Measurements from ENCODE around the gene RAB40B. TPM values are rescaled to one million over a fixed set of nuclear protein-coding genes. Genes with fewer than 3 reads are reported as not detected.
A peak's percentile ranks its signal among the peaks of the same experiment; 100 is the strongest.

Gene RAB40B
- total and polyA plus RNA-seq, 4 experiments from 2014 or later: 2.6 to 5.8 (median 4.5) TPM

DNA sequence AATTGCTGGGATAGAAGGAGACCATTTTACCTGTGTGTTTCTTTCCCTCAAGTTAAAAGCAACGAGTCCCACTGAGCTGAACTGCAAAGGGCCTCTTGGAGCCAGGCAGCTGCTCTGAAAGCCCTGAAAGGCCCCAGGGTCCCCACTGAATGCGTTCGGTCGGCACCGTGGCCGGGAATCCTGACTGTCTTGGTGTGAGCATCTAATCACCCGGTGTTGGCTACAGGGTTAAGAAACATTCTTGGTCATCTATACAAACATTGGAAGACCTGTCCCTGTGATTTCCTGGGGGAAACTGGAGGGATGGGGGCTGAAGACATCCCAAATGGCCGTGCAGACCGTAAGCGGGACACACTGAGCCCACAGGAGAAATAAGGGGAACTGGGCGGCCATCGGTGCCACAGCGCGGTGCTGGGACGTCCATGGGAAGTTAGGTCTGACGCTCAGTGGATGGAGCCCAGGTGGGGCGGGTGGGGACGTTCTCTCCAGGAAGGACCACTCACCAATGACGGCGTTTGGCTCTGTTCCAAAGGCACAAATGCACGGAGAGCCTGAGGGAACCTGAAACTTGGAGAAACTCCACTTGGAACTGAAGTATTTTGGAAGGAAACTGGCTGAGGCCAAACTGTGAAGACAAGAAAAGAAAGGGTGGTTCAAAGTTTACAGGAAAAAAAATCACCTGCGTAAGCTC is 82.3 kb downstream of the RAB40B start:
- no peak overlapping the region for H3K4me3 Mint-ChIP-seq
- ChIA-PET POLR2A (ENCODE audit: partially characterized antibody) (no interaction called here), CTCF (ENCODE audit: partially characterized antibody) (no interaction called here)
- no peaks in the 10 kb centered on the region for H3K27me3 ChIP-seq (ENCODE audit: insufficient read depth, low read length)
- no peaks in the 10 kb centered on the region for H3K9me3 ChIP-seq (ENCODE audit: control insufficient read depth in 1 of 2, low read length in 2 of 2)
- intact Hi-C loops (cut with micrococcal nuclease): no loop called here
- peaks cover 0 to 2% (median 0%) of the 10 kb centered on the region in 8 donors for H3K9me3 Mint-ChIP-seq
- H3K27ac ChIP-seq (ENCODE audit: low read depth, low read length): no peak overlapping the region
- no peaks in the 10 kb centered on the region for H3K27me3 Mint-ChIP-seq
- peak overlapping the region in 1 of 7 donors; percentile 77 for H3K27ac Mint-ChIP-seq
- no peaks in the 10 kb centered on the region for H3K4me1 Mint-ChIP-seq
- peaks cover 51% of the 10 kb centered on the region for H3K36me3 ChIP-seq (ENCODE audit: insufficient read depth, low read length)
- no peak for DNase-seq
- H3K36me3 Mint-ChIP-seq: peaks cover 34 to 68% of the 10 kb centered on the region in 2 donors
- H3K4me3 ChIP-seq (ENCODE audit: low read length in 2 of 2): no peak overlapping the region
- H3K4me1 ChIP-seq (ENCODE audit: insufficient read depth, low read length): no peaks in the 10 kb centered on the region

DNA sequence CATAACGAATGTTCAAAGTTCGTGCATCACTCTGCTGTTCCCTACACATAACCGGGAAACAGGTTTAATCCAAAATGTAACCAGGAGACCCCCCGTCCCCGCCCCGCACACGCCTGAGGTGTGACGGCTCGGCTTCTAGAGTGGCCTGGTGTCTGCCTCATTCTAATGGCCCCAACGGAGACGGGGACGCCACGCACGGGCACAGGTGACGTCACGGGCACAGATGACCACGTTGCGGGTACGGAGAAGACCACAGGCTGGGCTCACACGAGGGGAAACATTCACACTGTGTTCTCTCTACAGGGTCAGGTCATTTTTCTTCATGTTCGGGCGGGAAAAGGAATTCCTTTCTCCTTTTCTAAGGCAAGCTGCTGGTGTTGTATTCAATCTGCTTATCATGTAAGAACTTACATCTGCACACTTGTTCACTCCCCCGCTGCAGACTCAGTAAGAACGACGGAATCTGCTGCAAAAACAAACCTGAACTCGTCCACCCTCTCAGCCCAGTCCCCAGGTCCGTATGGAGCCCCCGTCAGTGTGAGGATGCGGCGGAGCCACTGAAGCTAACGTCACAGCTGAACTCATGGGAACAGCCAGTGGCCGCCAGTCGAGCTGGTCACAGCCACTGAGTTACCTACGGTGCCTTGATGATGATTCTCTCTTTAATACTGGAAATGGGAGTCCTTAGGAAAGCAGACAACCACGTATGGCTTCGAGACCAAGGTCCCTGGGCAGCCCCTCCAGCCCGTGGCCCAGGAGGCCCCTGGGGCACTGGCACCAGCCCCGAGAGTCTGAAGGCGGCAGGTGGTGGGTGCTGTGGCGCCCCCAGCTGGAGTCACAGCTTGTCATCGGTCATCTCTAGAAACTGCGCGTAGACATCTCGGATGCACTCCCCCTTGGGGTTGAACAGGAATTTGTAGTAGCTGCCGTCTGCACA is 83.1 kb downstream of the RAB40B start:
- Mint-ChIP-seq H3K36me3 (peaks cover 29 to 62% of the 10 kb centered on the region in 2 donors), H3K4me1 (no peaks in the 10 kb centered on the region), H3K9me3 (peaks cover 0 to 2% (median 0%) of the 10 kb centered on the region in 8 donors), H3K27me3 (no peaks in the 10 kb centered on the region), H3K27ac (no peak overlapping the region), H3K4me3 (no peak overlapping the region)
- H3K27ac ChIP-seq (ENCODE audit: low read depth, low read length): no peak overlapping the region
- ChIA-PET CTCF (ENCODE audit: partially characterized antibody) (no interaction called here), POLR2A (ENCODE audit: partially characterized antibody) (no interaction called here)
- H3K36me3 ChIP-seq (ENCODE audit: insufficient read depth, low read length): peaks cover 45% of the 10 kb centered on the region
- H3K9me3 ChIP-seq (ENCODE audit: control insufficient read depth in 1 of 2, low read length in 2 of 2): no peaks in the 10 kb centered on the region
- no peak for DNase-seq
- H3K27me3 ChIP-seq (ENCODE audit: insufficient read depth, low read length): no peaks in the 10 kb centered on the region
- intact Hi-C loops (cut with micrococcal nuclease): no loop called here
- H3K4me1 ChIP-seq (ENCODE audit: insufficient read depth, low read length): no peaks in the 10 kb centered on the region
- no peak overlapping the region for H3K4me3 ChIP-seq (ENCODE audit: low read length in 2 of 2)

DNA sequence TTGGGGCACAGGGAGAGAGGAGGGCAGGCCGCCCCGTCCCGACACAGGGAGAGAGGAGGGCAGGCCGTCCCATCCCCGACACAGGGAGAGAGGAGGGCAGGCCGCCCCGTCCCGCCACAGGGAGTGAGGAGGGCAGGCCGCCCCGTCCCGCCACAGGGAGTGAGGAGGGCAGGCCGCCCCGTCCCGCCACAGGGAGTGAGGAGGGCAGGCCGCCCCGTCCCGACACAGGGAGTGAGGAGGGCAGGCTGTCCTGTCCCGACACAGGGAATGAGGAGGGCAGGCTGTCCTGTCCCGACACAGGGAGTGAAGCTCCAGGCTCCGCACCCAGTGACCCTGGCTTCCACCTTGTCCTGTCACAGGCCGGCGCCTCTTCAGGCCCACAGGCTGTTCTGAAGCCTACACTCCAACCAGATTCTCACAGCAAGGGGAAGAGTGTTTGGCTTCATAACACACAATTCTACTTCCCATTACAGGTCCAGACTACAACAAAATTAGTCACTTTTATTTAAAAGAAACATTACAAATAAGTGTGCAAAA is 84.3 kb downstream of the RAB40B start:
- no peak for DNase-seq
- ChIA-PET POLR2A (ENCODE audit: partially characterized antibody) (no interaction called here), CTCF (ENCODE audit: partially characterized antibody) (interaction anchor here (0.7 kb wide), 1 partner anchor 27 kb away, joined by 3 read pairs; no protein-coding TSS in a partner anchor)
- peaks cover 0 to 2% (median 0%) of the 10 kb centered on the region in 8 donors for H3K9me3 Mint-ChIP-seq
- Histone ChIP-seq H3K27me3 (ENCODE audit: insufficient read depth, low read length) (no peaks in the 10 kb centered on the region), H3K36me3 (ENCODE audit: insufficient read depth, low read length) (peaks cover 34% of the 10 kb centered on the region), H3K27ac (ENCODE audit: low read depth, low read length) (no peak overlapping the region), H3K4me3 (ENCODE audit: low read length in 2 of 2) (no peak overlapping the region), H3K9me3 (ENCODE audit: control insufficient read depth in 1 of 2, low read length in 2 of 2) (no peaks in the 10 kb centered on the region), H3K4me1 (ENCODE audit: insufficient read depth, low read length) (no peaks in the 10 kb centered on the region)
- peaks cover 35 to 60% of the 10 kb centered on the region in 2 donors for H3K36me3 Mint-ChIP-seq
- H3K27me3 Mint-ChIP-seq: no peaks in the 10 kb centered on the region
- H3K4me1 Mint-ChIP-seq: no peaks in the 10 kb centered on the region
- no peak overlapping the region for H3K27ac Mint-ChIP-seq
- no peak overlapping the region for H3K4me3 Mint-ChIP-seq
- intact Hi-C loops (cut with micrococcal nuclease): no loop called here

DNA sequence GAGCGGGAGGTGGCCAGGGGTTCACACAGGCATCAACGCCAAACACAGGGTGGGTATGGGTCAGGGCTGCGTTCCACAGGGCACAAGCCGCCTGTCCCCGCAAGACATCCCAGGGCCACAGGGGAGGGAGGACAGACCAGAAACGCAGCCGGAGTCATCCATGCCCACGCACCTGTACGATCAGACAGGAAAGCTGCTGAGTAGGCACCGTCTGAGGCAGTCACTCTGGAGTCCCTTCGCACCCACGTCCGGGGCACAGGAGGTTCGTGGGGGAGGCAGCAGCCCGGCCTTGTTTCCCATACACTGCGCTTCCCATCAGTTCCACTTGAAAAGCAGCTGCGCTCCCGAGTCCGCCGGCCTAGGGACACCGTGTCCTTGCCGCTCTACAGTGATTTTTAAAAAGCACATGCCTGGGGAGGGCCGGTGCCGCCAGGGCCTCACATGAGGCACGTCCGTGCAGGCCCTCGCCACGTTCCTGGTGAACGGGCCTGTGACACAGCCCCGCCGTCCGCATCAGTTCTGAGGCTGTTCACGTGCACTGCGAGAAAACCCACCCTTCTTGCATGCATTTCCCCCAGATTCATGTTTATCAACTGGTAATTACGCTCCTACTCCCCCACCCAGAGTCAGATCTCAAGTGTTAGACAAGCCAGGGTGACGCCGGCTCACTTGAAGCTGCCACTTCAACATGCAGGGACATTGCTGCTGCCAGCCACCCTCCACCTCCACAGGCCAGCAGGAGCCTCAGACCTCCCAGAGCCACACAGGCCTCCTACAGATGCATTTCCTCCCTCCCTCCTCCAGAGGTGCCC is 85.0 kb downstream of the RAB40B start:
- POLR2A ChIA-PET (ENCODE audit: partially characterized antibody): no interaction called here

DNA sequence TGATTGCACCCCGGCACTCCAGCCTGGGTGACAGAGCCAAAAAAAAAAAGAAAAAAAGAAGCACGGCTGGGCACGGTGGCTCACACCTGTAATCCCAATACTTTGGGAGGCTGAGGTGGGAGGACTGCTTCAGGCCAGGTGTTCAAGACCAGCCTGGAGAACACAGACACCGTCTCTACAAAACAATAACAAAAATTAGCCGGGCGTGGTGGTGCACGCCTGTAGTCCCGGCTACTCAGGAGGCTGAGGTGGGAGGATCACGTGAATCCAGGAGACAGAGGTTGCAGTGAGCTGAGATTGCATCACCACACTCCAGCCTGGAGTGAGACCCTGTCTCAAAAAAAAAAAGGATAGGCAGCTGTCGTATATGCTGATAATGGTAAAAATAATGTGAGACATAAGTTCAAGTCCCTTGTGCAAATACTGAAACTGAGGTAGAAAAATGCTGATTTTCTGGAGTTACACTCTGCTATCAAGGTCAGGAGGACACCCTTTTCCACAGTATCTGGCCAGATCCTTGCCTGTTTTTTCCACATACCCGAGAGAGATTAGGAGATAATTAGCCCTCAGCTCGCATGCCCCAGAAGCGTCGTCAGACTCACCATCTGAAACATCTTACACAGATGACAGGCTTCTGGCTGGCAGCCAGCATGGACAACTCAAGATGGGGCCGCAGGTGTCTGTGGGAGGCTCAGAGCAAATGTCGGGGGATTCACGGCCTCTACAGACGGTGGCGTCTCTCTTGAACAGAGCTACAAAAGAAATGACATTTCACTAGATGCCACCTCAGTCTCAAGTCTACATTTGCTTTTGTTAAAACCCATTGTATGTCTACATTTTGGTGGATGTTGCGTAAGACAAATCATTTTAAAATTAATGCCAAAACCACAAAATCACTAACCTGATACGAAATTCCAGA is 87.1 kb downstream of the RAB40B start:
- no peak overlapping the region for H3K27ac ChIP-seq (ENCODE audit: low read depth, low read length)
- no peaks in the 10 kb centered on the region for H3K9me3 ChIP-seq (ENCODE audit: control insufficient read depth in 1 of 2, low read length in 2 of 2)
- DNase-seq: no peak
- intact Hi-C loops (cut with micrococcal nuclease): no loop called here
- H3K27ac Mint-ChIP-seq: peak overlapping the region in 1 of 7 donors; percentile 68
- H3K4me3 ChIP-seq (ENCODE audit: low read length in 2 of 2): no peak overlapping the region
- H3K27me3 ChIP-seq (ENCODE audit: insufficient read depth, low read length): no peaks in the 10 kb centered on the region
- H3K27me3 Mint-ChIP-seq: no peaks in the 10 kb centered on the region
- H3K4me1 ChIP-seq (ENCODE audit: insufficient read depth, low read length): no peaks in the 10 kb centered on the region
- H3K9me3 Mint-ChIP-seq: peaks cover 0 to 2% (median 0%) of the 10 kb centered on the region in 8 donors
- CTCF ChIA-PET (ENCODE audit: partially characterized antibody): no interaction called here
- POLR2A ChIA-PET (ENCODE audit: partially characterized antibody): no interaction called here
- no peaks in the 10 kb centered on the region for H3K4me1 Mint-ChIP-seq
- peaks cover 35 to 48% of the 10 kb centered on the region in 2 donors for H3K36me3 Mint-ChIP-seq
- H3K36me3 ChIP-seq (ENCODE audit: insufficient read depth, low read length): peaks cover 16% of the 10 kb centered on the region
- H3K4me3 Mint-ChIP-seq: peak overlapping the region in 1 of 8 donors; percentile 31

More for the DNA sequence above, 85.0 kb downstream of the RAB40B start:
- CTCF ChIA-PET (ENCODE audit: partially characterized antibody): no interaction called here
- no peak overlapping the region for H3K4me3 ChIP-seq (ENCODE audit: low read length in 2 of 2)
- H3K27ac ChIP-seq (ENCODE audit: low read depth, low read length): no peak overlapping the region
- DNase-seq: no peak
- peak overlapping the region in 2 of 7 donors; percentile 55 to 64 for H3K27ac Mint-ChIP-seq
- H3K9me3 ChIP-seq (ENCODE audit: control insufficient read depth in 1 of 2, low read length in 2 of 2): no peaks in the 10 kb centered on the region
- peaks cover 34 to 58% of the 10 kb centered on the region in 2 donors for H3K36me3 Mint-ChIP-seq
- no peaks in the 10 kb centered on the region for H3K4me1 ChIP-seq (ENCODE audit: insufficient read depth, low read length)
- H3K4me1 Mint-ChIP-seq: no peaks in the 10 kb centered on the region
- no peak overlapping the region for H3K4me3 Mint-ChIP-seq
- H3K27me3 Mint-ChIP-seq: no peaks in the 10 kb centered on the region
- H3K27me3 ChIP-seq (ENCODE audit: insufficient read depth, low read length): no peaks in the 10 kb centered on the region
- peaks cover 0 to 2% (median 0%) of the 10 kb centered on the region in 8 donors for H3K9me3 Mint-ChIP-seq
- intact Hi-C loops (cut with micrococcal nuclease): no loop called here
- H3K36me3 ChIP-seq (ENCODE audit: insufficient read depth, low read length): peaks cover 28% of the 10 kb centered on the region

DNA sequence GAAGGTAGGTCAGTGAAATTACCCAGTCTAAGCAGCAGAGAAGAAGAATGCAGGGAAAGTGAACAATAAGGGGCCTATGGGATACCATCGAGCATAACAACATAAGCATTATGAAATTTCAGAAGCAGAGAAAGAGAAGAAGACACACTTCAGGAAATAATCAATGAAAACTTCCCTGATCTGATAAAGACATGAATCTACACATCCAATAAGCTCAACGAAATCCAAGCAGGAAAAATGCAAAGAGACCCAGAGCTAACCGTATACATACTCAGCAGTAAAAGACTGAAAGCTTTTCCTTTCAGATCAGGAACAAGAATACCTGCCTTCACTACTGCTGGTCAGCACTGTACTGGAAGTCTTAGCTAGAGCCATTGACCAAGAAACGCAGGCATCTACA is 88.8 kb downstream of the RAB40B start:
- no peak for DNase-seq
- Mint-ChIP-seq H3K4me3 (no peak overlapping the region), H3K27me3 (no peaks in the 10 kb centered on the region), H3K4me1 (no peaks in the 10 kb centered on the region), H3K36me3 (peaks cover 29 to 44% of the 10 kb centered on the region in 2 donors), H3K27ac (peak overlapping the region in 4 of 7 donors; percentile 6 to 65 (median 25)), H3K9me3 (peaks cover 0 to 2% (median 0%) of the 10 kb centered on the region in 8 donors)
- Histone ChIP-seq H3K27ac (ENCODE audit: low read depth, low read length) (no peak overlapping the region), H3K27me3 (ENCODE audit: insufficient read depth, low read length) (no peaks in the 10 kb centered on the region), H3K4me3 (ENCODE audit: low read length in 2 of 2) (no peak overlapping the region), H3K9me3 (ENCODE audit: control insufficient read depth in 1 of 2, low read length in 2 of 2) (no peaks in the 10 kb centered on the region), H3K4me1 (ENCODE audit: insufficient read depth, low read length) (no peaks in the 10 kb centered on the region), H3K36me3 (ENCODE audit: insufficient read depth, low read length) (peaks cover 5% of the 10 kb centered on the region)
- POLR2A ChIA-PET (ENCODE audit: partially characterized antibody): no interaction called here
- intact Hi-C loops (cut with micrococcal nuclease): no loop called here
- CTCF ChIA-PET (ENCODE audit: partially characterized antibody): interaction anchor here (0.6 kb wide), 1 partner anchor 9 kb away, joined by 3 read pairs; no protein-coding TSS in a partner anchor
